ENCODE results near the gene IRF2.
A peak's percentile ranks its signal among the peaks of the same experiment; 100 is the strongest.
"Not testable (repeated sequence)": the region's sequence is repeated elsewhere in the genome, so short reads cannot be mapped to it uniquely, and the experiment has no call there.

IRF2 gene

GRCh38 chr4:184361443-184361842, 112.9 kb downstream of the IRF2 start:
- no peak for DNase-seq

DNA sequence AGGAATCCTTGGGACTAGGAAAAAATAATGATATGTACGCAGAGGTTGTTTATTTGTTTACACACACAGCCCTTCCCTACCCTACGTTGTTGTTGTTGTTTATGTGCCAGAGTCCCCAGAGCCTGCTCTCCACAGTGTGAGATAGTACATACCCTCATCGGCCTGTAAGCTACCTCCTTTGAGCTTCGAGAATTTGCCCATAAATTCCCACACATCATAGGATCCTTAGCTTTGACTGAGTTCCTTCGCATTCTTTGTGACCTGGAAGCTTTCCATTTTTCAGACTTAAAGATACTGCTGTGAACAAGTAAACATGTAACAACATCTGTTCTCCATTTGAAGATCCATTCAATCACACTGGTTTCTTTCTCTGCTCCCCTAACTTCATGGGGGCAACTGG, 114.5 kb downstream of the IRF2 start:
- no peak for DNase-seq

DNA sequence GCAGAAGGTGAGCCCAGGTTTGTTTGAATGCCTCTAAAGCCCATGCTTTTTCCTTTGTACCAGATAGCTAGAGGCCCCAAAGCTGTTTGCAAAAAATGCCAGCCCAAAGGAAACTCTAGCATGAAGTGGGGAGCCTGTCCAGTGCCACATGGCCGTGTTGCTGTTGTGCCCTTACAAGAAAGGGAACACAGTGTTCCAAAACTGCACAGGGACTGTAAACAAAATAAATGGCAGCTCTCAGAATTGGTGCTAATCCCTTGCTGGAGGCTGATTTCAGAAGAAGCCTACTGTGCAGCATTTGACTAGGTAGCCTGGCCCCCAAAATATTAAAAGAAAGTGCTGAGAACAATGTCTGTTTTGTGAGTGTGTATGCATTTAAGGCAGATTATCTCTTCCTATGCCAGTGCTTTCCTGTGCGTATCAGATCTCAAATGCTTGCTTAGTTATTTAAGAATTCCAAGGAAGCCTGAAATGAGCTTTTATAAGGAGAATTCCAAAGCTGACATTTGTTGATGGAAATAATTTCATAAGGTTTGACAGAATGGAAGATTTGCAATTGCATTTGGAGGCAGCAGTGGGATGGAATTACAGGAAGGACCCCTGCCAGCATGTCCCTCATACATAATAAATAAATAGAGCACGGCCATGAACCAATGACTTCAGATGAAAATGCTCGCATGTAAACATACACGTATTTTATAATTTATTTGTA, 115.7 kb downstream of the IRF2 start:
- DNase-seq = no peak

- no peak for DNase-seq
Measured at GRCh38 chr4:184357772-184358171, 116.6 kb downstream of the IRF2 start.

GRCh38 chr4:184357165-184357564, 117.2 kb downstream of the IRF2 start:
- DNase-seq = peak; percentile 3 to 34

DNA sequence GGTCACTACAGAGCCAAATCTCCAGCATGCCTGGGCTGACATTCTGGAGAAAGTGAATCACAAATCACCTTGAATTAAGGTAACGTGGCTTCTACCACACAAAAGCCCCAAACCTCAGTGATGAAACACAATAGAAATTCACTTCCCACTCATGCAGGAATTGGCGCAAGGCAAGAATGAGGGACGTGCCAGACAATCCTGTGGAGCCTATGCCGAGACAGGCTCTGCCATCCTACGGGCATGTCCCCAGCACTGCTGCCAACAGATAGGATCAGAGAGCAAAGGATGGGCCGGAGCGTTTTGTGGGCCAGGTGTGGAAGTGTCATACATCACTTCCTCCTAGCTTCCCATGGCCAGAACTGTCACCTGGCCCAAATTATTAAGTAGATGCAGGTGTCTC, 118.0 kb downstream of the IRF2 start:
- DNase-seq = no peak

- no peak for DNase-seq
Measured at GRCh38 chr4:184355857-184356256, 118.5 kb downstream of the IRF2 start.

DNA sequence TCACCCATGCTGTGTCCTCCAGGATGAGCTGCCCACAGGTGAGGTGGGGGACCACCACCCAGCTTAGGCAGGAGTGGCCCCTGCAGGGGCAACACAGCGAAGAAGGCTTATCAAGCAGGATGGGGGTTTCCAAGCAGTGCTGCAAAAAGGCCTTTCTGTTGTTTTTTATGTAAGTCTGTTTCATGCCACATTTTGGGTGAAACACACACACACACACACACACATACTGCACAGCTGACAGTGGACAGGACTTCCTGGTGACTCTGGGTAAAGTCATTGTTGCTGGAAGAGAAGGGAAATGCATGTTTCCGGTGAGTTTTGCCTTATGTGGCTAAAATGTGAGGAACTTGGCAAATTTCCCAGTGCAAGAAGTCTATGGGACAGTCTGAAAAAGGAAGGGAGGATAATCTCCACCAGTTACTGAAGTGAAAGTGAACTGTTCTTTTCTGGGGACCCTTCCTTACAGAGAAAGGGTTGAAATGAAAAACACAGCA, 119.2 kb downstream of the IRF2 start:
- DNase-seq = no peak

GRCh38 chr4:184352891-184353290, 121.5 kb downstream of the IRF2 start:
- no peak for DNase-seq

GRCh38 chr4:184351560-184352451, 122.5 kb downstream of the IRF2 start:
- no peak for DNase-seq

DNA sequence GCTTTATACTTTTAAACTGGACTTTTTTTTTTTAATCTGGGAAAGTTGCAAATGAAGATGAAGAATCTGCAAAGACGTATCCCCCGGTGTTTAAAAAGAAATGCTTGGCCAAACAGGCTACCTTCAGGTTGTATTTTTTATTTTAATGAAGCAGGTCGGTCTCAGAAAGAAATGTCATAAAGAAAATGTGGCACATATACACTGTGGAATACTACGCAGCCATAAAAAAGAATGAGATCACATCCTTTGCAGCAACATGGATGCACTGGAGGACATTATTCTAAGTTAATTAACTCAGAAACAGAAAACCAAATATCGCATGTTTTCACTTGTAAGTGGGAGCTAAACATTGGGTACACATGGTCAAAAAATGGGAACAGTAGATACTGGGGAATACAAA, 123.4 kb downstream of the IRF2 start:
- no peak for DNase-seq

- no peak for DNase-seq
Measured at GRCh38 chr4:184350213-184350817, 124.0 kb downstream of the IRF2 start.

- no peak for DNase-seq
Measured at GRCh38 chr4:184349283-184350039, 124.9 kb downstream of the IRF2 start.

DNA sequence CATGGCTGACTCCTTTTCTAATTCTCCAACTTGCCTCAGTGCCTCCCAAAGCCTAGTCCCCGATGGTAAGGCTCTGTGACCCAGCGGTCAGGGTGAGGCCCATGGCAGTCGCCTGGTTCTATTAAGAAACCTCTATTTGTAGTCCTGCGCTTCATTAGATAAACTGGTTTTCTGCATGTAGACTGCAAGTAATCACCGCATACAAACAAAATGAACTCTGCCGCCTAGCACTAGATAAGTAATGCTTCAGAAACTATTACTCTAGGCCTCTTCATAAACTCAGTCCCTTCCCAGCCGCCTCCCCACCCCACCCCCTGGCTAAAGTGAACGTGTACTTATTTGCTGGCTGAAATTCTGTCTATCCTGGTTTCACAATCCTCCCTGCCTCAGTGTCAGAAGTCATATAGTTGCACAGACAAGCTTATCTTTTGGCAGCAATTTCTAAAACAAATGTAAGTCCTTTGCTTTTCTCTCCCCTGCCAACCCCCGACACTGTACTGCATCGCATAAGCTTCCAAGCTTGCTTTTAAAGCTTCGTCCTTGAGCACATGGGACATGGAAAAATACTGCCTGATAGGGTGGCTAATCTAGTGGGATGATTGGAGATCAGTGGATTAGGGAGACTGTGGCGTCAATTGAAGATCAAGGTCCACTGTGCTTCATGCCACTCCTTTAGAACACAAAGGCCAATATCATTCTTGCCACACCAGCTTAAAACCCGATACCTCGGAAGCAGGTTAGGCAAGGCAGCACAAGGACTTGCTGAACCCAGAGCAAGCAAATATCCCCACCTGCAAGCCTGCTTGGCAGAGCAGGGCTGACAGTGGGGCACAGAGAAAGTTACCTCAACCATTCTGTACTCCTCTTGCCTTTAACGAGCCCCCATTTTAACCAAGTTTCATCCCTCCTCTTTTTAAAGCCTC, 125.8 kb downstream of the IRF2 start:
- DNase-seq = peak; percentile 13 to 56

GRCh38 chr4:184347251-184348239, 126.8 kb downstream of the IRF2 start:
- peak; percentile 34 to 36 for DNase-seq

DNA sequence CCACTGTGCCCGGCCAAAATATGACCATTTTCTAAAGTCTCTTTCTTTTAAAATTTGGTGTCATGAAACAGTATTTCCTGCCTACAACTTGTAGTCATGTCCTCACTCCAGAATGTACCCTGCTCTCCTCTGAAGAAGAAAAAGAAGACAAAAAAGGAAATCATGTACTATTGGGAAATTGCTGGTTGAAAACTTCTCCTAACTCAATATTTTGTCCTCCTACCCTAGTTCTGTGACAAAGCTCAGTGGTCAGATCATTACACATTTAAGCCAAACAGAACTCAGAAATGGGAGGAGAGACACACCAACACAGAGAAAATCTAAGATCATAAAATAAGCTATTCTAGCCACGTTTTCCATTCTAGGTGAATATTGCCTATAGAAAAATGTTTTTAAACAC, 127.7 kb downstream of the IRF2 start:
- DNase-seq = no peak

DNA sequence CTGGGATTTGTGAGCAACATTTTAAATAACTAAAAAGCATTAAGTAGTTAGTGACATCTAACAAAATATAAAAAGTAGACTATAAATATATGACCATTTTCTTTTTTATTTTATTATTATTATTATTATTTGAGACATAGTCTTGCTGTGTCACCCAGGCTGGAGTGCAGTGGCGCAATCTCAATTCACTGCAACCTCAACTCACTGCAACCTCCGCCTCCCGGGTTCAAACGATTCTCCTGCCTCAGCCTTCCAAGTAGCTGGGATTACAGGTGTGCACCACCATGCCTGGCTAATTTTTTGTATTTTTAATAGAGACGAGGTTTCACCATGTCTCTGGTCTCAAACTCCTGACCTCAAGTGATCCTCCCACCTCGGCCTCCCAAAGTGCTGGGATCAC, 128.1 kb downstream of the IRF2 start:
- not testable (repeated sequence) for DNase-seq

GRCh38 chr4:184345573-184345922, 128.8 kb downstream of the IRF2 start:
- no peak for DNase-seq

- DNase-seq = no peak
Measured at GRCh38 chr4:184344899-184345572, 129.3 kb downstream of the IRF2 start.

DNA sequence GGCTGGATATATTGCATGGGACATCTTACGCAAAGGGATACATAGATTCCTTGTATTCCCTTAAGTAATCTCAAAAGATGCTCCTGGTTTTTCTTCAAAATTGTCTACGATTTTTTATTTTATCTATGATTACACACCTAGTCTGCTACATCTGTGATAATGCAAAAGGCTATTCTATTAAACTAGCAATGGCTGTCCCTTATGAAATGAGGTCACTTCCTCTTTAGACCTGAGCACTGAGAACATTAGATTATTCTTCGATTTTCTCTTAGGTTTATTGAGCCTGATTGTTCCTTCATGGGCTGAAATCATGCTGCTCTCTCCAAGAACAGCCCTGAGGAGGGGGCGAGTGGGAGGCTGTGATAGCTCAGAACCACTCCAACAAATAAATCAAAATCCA, 129.9 kb downstream of the IRF2 start:
- DNase-seq = no peak
